IMR-90 (cell line): Measurements from ENCODE around the gene OSBP. TPM values are rescaled to one million over a fixed set of nuclear protein-coding genes. Genes with fewer than 3 reads are reported as not detected.

Source experiments
- ATAC-seq: fragments of 200-7000 bp; cut with Tn5 transposase; 2 replicates; pipeline ENCODE4 v1.9.1; 2020; ENCODE audit warnings: low read depth, mild to moderate bottlenecking, moderate library complexity
- BruUV-seq: library from RNA; stranded (reverse); fragments of 400-500 nt; replicated peaks from 2 replicates; lab custom pipeline; 2021; lab: Mats Ljungman, UMichigan
- CTCF ChIA-PET: fragments of 300-600 bp; formaldehyde crosslinking; extraction: SDS; loops from one replicate; lab custom pipeline; 2021; ENCODE audit warnings: antibody characterized with exemption; lab: Yijun Ruan, JAX
- POLR2A ChIA-PET: fragments of 300-600 bp; sonication (Branson Sonifier 250); formaldehyde crosslinking; loops from one replicate; lab custom pipeline; 2022; ENCODE audit warnings: antibody characterized with exemption; ENCODE audit not compliant: unreplicated experiment; lab: Charles Lee
- DNase-seq: peaks from one replicate; pipeline ENCODE4 v3.0.0; 2013
- H2AFZ ChIP-seq: replicated peaks from 2 replicates; pipeline ENCODE3; 2013; ENCODE audit warnings: low read length, mild to moderate bottlenecking; ENCODE audit not compliant: poor library complexity
- H2AK5ac ChIP-seq: 2 replicates; pipeline ENCODE4 v1.6.1; 2013; ENCODE audit warnings: low read depth, low read length, inconsistent platforms
- H2AK9ac ChIP-seq: replicated peaks from 2 replicates; pipeline ENCODE3; 2013; ENCODE audit warnings: mild to moderate bottlenecking, low read depth, low read length, moderate library complexity; ENCODE audit not compliant: poor library complexity
- H2BK120ac ChIP-seq: 2 replicates; pipeline ENCODE4 v1.6.1; 2013; ENCODE audit warnings: low read depth, low read length, inconsistent platforms
- H2BK15ac ChIP-seq: 3 replicates; pipeline ENCODE4 v1.6.1; 2013; ENCODE audit warnings: low read depth, low read length, inconsistent platforms
- H2BK20ac ChIP-seq: 2 replicates; pipeline ENCODE4 v1.6.1; 2013; ENCODE audit warnings: low read depth, mild to moderate bottlenecking, inconsistent platforms, low read length, moderate library complexity
- H2BK5ac ChIP-seq: 2 replicates; pipeline ENCODE4 v1.6.1; 2013; ENCODE audit warnings: mild to moderate bottlenecking, low read depth, low read length, inconsistent platforms; ENCODE audit not compliant: poor library complexity, severe bottlenecking
- H3K14ac ChIP-seq: replicated peaks from 2 replicates; pipeline ENCODE4 v1.6.1; 2013; ENCODE audit warnings: low read depth, low read length, inconsistent platforms
- H3K18ac ChIP-seq: 2 replicates; pipeline ENCODE4 v1.6.1; 2013; ENCODE audit warnings: low read depth, low read length, control low read depth
- H3K23ac ChIP-seq: 2 replicates; pipeline ENCODE4 v1.6.1; 2013; ENCODE audit warnings: low read depth, low read length, inconsistent platforms
- H3K27ac ChIP-seq: 2 replicates; pipeline ENCODE4 v1.5.1; 2013; ENCODE audit warnings: mild to moderate bottlenecking, control low read depth, low read length; ENCODE audit not compliant: insufficient read depth
- H3K27me3 ChIP-seq: 2 replicates; pipeline ENCODE4 v1.6.1; 2013; ENCODE audit warnings: low read length; ENCODE audit not compliant: control insufficient read depth, insufficient read depth
- H3K36me3 ChIP-seq: 2 replicates; pipeline ENCODE4 v1.6.1; 2013; ENCODE audit warnings: low read length, mixed read lengths; ENCODE audit not compliant: control insufficient read depth, insufficient read depth
- H3K4ac ChIP-seq: 2 replicates; pipeline ENCODE4 v1.6.1; 2013; ENCODE audit warnings: low read depth, low read length, inconsistent platforms
- H3K4me1 ChIP-seq: 2 replicates; pipeline ENCODE4 v1.6.1; 2013; ENCODE audit warnings: low read length, mixed read lengths; ENCODE audit not compliant: control insufficient read depth, insufficient read depth
- H3K4me2 ChIP-seq: 2 replicates; pipeline ENCODE4 v1.6.1; 2013; ENCODE audit warnings: low read depth, mild to moderate bottlenecking, control low read depth, low read length, moderate library complexity
- H3K4me3 ChIP-seq: 2 replicates; pipeline ENCODE4 v1.5.1; 2013; ENCODE audit warnings: low read depth, mild to moderate bottlenecking, control low read depth, low read length, moderate library complexity; ENCODE audit not compliant: insufficient read depth
- H3K56ac ChIP-seq: 2 replicates; pipeline ENCODE4 v1.6.1; 2013; ENCODE audit warnings: low read length, inconsistent platforms; ENCODE audit not compliant: insufficient read depth; ENCODE audit errors: extremely low read depth
- H3K79me1 ChIP-seq, 2 experiments: 2 replicates each; pipeline ENCODE4 v1.6.1; 2013; ENCODE audit warnings: low read length in 2 of 2, inconsistent platforms in 1 of 2, low read depth in 1 of 2
- H3K9ac ChIP-seq: 2 replicates; pipeline ENCODE4 v1.6.1; 2013; ENCODE audit warnings: low read depth, low read length, control low read depth
- H3K9me1 ChIP-seq: 2 replicates; pipeline ENCODE4 v1.6.1; 2013; ENCODE audit warnings: low read length, inconsistent platforms; ENCODE audit not compliant: insufficient read depth
- H3K9me3 ChIP-seq: 2 replicates; pipeline ENCODE4 v1.6.1; 2013; ENCODE audit warnings: low read length; ENCODE audit not compliant: control insufficient read depth, insufficient read depth
- H4K20me1 ChIP-seq: 2 replicates; pipeline ENCODE4 v1.6.1; 2013; ENCODE audit warnings: low read length, inconsistent platforms; ENCODE audit not compliant: insufficient read depth
- H4K5ac ChIP-seq: 2 replicates; pipeline ENCODE4 v1.6.1; 2013; ENCODE audit warnings: mild to moderate bottlenecking, low read depth, low read length, control low read depth
- H4K8ac ChIP-seq, 2 experiments: 2 replicates each; pipeline ENCODE4 v1.6.1; 2013; ENCODE audit warnings: low read depth in 2 of 2, low read length in 2 of 2, control low read depth in 1 of 2, inconsistent platforms in 1 of 2
- H4K91ac ChIP-seq: 2 replicates; pipeline ENCODE4 v1.6.1; 2013; ENCODE audit warnings: low read depth, low read length, inconsistent platforms; ENCODE audit not compliant: insufficient read depth
- BHLHE40 ChIP-seq: fragments of 150-350 bp; IDR thresholded peaks from 2 replicates; pipeline ENCODE4 v1.6.1; 2016; ENCODE audit warnings: mild to moderate bottlenecking, low read depth, low read length
- CEBPB ChIP-seq: IDR thresholded peaks from 2 replicates; pipeline ENCODE4 v1.6.1; 2012; ENCODE audit warnings: low read depth, low read length, improper control_type of control experiment
- CHD1 ChIP-seq: IDR thresholded peaks from 2 replicates; pipeline ENCODE4 v1.6.1; 2012; ENCODE audit warnings: low read depth, low read length, improper control_type of control experiment
- ELK1 ChIP-seq: fragments of 150-350 bp; IDR thresholded peaks from 2 replicates; pipeline ENCODE4 v1.6.1; 2016; ENCODE audit warnings: low read depth, mild to moderate bottlenecking, low read length, moderate library complexity, borderline replicate concordance
- FOS ChIP-seq: fragments of 150-350 bp; IDR thresholded peaks from 2 replicates; pipeline ENCODE4 v1.6.1; 2016; ENCODE audit warnings: low read depth, low read length
- MAZ ChIP-seq: IDR thresholded peaks from 2 replicates; pipeline ENCODE4 v1.6.1; 2012; ENCODE audit warnings: low read depth, mild to moderate bottlenecking, low read length, improper control_type of control experiment, moderate library complexity, borderline replicate concordance
- MXI1 ChIP-seq: IDR thresholded peaks from 2 replicates; pipeline ENCODE4 v1.6.1; 2012; ENCODE audit warnings: low read depth, mild to moderate bottlenecking, low read length, moderate library complexity, borderline replicate concordance
- NFE2L2 ChIP-seq: fragments of 150-350 bp; IDR thresholded peaks from 2 replicates; pipeline ENCODE4 v1.6.1; 2016; ENCODE audit warnings: low read depth, mild to moderate bottlenecking, low read length
- POLR2A ChIP-seq: IDR thresholded peaks from 2 replicates; pipeline ENCODE4 v1.6.1; 2012; ENCODE audit warnings: mild to moderate bottlenecking, low read depth, low read length
- RAD21 ChIP-seq: IDR thresholded peaks from 2 replicates; pipeline ENCODE4 v1.6.1; 2012; ENCODE audit warnings: low read length, improper control_type of control experiment
- RCOR1 ChIP-seq: IDR thresholded peaks from 2 replicates; pipeline ENCODE4 v1.6.1; 2012; ENCODE audit warnings: mild to moderate bottlenecking, low read length, improper control_type of control experiment; ENCODE audit not compliant: insufficient replicate concordance
- RFX5 ChIP-seq: IDR thresholded peaks from 2 replicates; pipeline ENCODE4 v1.8.0; 2012; ENCODE audit warnings: low read depth, mild to moderate bottlenecking, low read length, moderate library complexity
- SMC3 ChIP-seq: fragments of 150-350 bp; IDR thresholded peaks from 2 replicates; pipeline ENCODE4 v1.6.1; 2016; ENCODE audit warnings: low read depth, mild to moderate bottlenecking, antibody characterized with exemption, low read length, moderate library complexity
- WGBS, 2 experiments: methylation state at CpG; one replicate each; pipeline versions ENCODE4 v1.1.5 to v1.1.7; 2013; ENCODE audit warnings: missing lambda C conversion rate in 2 of 2; ENCODE audit not compliant: insufficient read length in 1 of 2; ENCODE audit errors: extremely low coverage in 2 of 2; 5-methylcytosine and 5-hydroxymethylcytosine counted together
- dilution Hi-C: fragments of 300-500 bp; cut with HindIII; formaldehyde crosslinking; loops from one replicate; pipeline ENCODE4 v1.14.3; 2018; ENCODE audit warnings: low sequenced_read_pairs; ENCODE audit not compliant: unreplicated experiment
- in situ Hi-C: fragments of 300-500 bp; cut with MboI; formaldehyde crosslinking; loops from 3 replicates; pipeline ENCODE4 v1.14.3; 2019; ENCODE audit warnings: low sequenced_read_pairs, inconsistent platforms, mixed read lengths
- intact Hi-C: fragments of 100-400 bp; cut with micrococcal nuclease; formaldehyde crosslinking; loops from 2 replicates; pipeline ENCODE4 v1.10.0; 2022
- polyA plus RNA-seq, 3 experiments: library from polyadenylated mRNA; depleted of rRNA; stranded (reverse); fragments of >200 nt; gene quantifications; 2 replicates each; pipeline ENCODE4 v1.2.3, GENCODE V29; 2012; ENCODE audit warnings: low replicate concordance in 1 of 3
- total RNA-seq: library from RNA; depleted of rRNA; stranded (reverse); fragments of >200 nt; gene quantifications from 2 replicates; pipeline ENCODE4 v1.2.3, GENCODE V29; 2012
- TF ChIP-seq, protein P1 (sequence below): conservative IDR thresholded peaks from 2 replicates; pipeline ENCODE4 v1.5.1; 2012; ENCODE audit warnings: mild to moderate bottlenecking, low read depth, low read length, improper control_type of control experiment

OSBP gene
- total and polyA plus RNA-seq, 2 of the 4 experiments (the other 2 are of a cell fraction), result 22.1 to 27.4 TPM

DNA sequence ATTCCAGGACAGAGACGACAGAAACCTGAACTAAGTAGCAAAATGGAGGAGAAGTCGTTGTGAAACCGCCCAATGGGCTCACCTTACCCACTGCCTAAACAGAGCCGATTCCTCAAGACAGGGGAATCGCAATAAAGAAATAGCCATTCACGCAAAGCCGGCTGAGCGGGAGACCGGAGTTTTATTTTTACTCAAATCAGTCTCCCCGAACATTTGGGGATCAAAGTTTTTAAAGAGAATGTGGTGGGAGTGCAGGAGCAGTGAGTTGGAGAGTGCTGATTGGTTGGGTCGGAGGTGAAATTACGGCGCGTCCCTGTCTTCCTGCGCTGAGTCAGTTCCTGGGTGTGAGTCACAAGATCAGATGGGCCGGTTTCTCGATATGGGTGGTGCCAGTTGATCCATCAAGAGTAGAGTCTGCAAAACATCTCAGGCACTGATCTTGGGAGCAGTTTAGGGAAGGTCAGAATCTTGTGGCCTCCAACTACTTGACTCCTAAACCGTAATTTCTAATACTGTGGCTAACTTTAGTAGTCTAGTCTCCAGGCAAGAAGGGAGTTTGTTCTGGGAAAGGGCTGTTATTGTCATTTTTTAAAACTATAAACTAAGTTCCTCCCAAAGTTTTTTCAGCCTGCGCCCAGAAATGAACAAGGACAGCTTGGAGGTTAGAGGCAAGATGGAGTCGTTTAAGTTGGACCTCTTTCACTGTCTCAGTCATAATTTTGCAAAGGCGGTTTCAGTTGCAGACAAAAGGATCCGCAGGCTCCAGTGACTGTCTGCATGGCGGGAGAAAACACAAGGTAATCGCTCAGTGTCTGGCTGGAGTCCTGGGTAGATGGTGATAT lies 70.2 kb downstream of the OSBP start:
- ChIA-PET POLR2A (no interaction called here), CTCF (no interaction called here)
- Histone ChIP-seq H4K8ac (no peak overlapping the region), H3K9ac (no peak overlapping the region), H2AFZ (peak overlapping the region; percentile 9), H2BK20ac (no peak overlapping the region), H2BK120ac (no peak overlapping the region), H3K18ac (no peak overlapping the region), H4K20me1 (peaks cover 3% of the 10 kb centered on the region), H3K79me1 (no peaks in the 10 kb centered on the region), H3K9me1 (no peaks in the 10 kb centered on the region), H3K23ac (no peak overlapping the region), H4K91ac (no peak overlapping the region), H3K4ac (no peak overlapping the region), H3K36me3 (no peaks in the 10 kb centered on the region), H2BK5ac (no peak overlapping the region), H4K5ac (no peak overlapping the region), H3K9me3 (no peaks in the 10 kb centered on the region), H3K4me2 (no peak overlapping the region), H3K27me3 (no peaks in the 10 kb centered on the region), H3K4me3 (no peak overlapping the region), H3K14ac (no peak overlapping the region; the same call in 1 of the 2 replicates), H2AK9ac (no peak overlapping the region), H2AK5ac (no peak overlapping the region), H2BK15ac (no peak overlapping the region), H3K4me1 (0 out of 2 replicates have a peak, but pooled peaks cover 2% of the 10 kb centered on the region), H3K56ac (no peak overlapping the region), H3K27ac (no peak overlapping the region)
- BruUV-seq, result no TSS peak
- intact Hi-C loops, result no loop called here
- WGBS, 2 experiments, result 100% methylated on average over 1 of the region's 24 CpGs; no CpG with 5 or more reads in 1 of the 2 experiments
- TF ChIP-seq, protein P1, sequence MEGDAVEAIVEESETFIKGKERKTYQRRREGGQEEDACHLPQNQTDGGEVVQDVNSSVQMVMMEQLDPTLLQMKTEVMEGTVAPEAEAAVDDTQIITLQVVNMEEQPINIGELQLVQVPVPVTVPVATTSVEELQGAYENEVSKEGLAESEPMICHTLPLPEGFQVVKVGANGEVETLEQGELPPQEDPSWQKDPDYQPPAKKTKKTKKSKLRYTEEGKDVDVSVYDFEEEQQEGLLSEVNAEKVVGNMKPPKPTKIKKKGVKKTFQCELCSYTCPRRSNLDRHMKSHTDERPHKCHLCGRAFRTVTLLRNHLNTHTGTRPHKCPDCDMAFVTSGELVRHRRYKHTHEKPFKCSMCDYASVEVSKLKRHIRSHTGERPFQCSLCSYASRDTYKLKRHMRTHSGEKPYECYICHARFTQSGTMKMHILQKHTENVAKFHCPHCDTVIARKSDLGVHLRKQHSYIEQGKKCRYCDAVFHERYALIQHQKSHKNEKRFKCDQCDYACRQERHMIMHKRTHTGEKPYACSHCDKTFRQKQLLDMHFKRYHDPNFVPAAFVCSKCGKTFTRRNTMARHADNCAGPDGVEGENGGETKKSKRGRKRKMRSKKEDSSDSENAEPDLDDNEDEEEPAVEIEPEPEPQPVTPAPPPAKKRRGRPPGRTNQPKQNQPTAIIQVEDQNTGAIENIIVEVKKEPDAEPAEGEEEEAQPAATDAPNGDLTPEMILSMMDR, result no peak
- no peak for TF ChIP-seq RAD21
- TF ChIP-seq POLR2A, result no peak
- no peak for TF ChIP-seq NFE2L2
- no peak for TF ChIP-seq CHD1
- no peak for TF ChIP-seq RFX5
- no peak for TF ChIP-seq ELK1
- no peak for TF ChIP-seq CEBPB
- no peak for TF ChIP-seq SMC3
- no peak for TF ChIP-seq RCOR1
- no peak for TF ChIP-seq MXI1
- TF ChIP-seq MAZ, result no peak
- TF ChIP-seq BHLHE40, result no peak
- no peak for TF ChIP-seq FOS
- DNase-seq (peak; percentile 44), ATAC-seq (no peak)
- in situ Hi-C loops, result no loop called here
- dilution Hi-C loops, result no loop called here
